Inferior parietal cortex (tissue), 1 donor: ENCODE measurements around the gene TMEM143.
"Not testable (repeated sequence)": the region's sequence is repeated elsewhere in the genome, so short reads cannot be mapped to it uniquely, and the experiment has no call there.

Experiments used
- DNase-seq: peaks from one replicate; pipeline ENCODE4 v3.0.0-alpha.2; 2016; ENCODE audit errors: extremely low spot score

TMEM143 gene

DNA sequence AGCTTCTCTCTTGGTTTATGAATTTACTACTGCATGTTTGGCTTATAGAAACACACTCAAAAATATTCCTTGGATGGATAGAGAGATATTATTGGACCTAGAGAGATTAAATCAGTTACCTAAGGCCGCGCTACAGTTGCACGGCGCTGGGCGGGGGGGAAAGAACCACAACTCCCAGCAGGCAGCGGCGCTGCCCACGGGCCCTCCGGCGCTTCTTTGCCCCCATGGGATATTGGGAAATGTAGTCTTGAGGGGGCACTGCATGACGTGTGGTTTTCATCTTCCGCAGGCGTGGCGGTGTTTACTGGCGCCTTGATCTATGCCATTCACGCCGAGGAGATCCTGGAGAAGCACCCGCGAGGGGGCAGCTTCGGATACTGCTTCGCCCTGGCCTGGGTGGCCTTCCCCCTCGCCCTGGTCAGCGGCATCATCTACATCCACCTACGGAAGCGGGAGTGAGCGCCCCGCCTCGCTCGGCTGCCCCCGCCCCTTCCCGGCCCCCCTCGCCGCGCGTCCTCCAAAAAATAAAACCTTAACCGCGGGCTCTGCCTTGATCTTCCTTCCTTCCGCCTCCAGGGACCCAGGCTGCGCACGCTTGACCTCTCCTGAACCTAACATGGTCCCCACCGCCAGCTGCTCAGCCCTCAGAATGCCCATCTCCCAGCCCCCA is 33.6 kb downstream of the TMEM143 start:
- DNase-seq: peak; percentile 90

DNA sequence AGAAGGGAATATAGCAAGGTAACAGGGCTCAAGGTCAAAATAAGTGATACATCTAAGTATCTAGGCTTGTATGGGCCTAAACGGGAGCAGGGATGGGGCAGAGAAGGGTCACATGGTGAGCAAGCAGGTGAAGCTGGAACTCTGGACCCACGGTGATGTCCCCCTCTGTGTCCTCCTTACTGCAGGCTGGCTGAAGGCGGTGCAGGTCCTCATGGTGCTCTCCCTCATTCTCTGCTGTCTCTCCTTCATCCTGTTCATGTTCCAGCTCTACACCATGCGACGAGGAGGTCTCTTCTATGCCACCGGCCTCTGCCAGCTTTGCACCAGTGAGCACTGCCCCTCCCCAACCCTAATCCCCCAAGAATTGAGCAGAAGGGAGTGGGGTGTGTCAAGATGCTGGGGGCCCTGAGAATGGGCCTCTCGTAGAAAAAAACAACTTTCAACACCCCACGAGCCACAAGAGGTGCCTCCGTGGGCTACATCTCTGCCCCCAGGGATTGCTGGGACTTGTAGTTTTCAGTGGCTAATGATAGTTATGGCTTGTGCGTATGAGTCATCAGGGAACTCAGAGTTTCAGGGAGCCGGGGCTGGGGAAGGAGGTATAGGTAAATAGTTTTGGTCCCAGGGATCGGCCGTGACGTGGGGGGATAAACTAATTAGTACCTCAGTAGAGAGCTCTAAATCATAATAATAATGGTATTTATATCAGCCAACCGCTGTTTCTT is 34.4 kb downstream of the TMEM143 start:
- DNase-seq: peak; percentile 34

DNA sequence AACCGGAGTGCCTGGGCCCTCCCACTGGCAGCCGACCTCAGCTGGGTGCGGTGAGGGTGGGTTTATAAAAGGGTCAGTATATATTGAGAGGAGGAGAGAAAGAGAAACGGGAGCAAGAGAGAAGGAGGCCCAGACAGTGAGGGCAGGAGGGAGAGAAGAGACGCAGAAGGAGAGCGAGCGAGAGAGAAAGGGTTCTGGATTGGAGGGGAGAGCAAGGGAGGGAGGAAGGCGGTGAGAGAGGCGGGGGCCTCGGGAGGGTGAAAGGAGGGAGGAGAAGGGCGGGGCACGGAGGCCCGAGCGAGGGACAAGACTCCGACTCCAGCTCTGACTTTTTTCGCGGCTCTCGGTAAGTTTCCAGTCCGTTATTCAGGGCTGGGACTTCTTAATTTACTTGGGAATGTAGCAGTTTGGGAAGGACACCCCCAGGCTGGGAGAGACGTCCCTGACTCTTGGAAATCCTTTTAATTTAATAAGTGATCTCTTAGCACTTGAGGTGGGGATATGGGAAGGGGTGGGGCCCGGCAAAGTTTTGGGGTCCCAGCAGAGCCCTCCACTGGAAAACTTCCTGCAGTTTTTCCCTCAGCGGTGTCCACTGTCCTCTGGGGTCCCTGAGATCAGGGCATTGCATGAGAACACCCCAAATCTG is 38.4 kb downstream of the TMEM143 start, which contains the start of gene EMP3:
TSS of gene EMP3 (plus strand) at position 288 of the 646 bp plus-strand sequence. CDS start 1,293 bp downstream, outside the sequence.
- DNase-seq: no peak

DNA sequence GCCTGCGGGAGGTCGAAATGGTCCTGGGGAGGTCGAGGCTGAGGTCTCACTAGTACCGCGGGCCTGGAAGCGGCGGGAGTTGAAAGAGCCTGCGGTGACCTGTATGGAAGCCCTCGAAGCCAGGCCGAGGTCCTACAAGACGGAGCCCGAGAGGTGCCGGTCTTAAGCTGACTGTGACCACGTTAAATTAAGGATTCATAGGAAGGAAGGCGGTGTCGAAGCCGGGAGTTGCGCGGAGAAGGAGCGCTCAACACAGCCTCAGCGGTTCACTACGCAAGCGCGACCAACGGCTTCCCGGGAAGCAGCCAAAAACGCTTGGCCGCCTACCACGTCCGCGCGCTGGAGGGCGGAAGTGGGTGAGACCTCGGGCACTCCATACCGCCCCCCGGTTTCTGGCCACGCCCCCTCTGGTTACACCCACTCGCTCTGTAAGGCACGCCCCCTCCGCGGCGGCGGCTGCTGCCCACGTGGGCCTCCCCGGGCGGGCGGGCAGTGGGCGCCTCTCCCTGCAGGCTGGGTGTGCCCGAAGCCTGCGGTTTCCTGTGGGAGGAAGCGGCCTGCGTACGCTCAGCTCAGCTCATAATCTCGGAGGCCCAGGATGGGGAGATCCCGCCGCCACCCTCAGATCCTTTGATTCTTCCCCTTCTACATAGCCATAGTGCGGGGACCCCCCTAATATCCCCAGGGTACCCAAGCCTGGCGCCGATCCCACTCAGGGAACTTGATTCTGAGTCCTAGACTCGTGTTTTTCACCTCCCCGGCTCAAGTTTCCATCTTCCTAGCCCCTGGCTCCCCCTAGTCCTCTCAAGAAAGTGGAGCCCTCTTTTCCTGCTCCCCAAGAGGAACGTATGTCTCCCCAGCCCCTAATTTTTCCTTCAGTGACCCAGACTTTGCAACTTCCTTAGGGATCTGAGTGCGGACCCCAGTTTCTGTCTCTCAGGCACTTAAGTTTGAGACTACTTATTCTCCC is 41.8 kb downstream of the TMEM143 start:
- DNase-seq: peak; percentile 94

DNA sequence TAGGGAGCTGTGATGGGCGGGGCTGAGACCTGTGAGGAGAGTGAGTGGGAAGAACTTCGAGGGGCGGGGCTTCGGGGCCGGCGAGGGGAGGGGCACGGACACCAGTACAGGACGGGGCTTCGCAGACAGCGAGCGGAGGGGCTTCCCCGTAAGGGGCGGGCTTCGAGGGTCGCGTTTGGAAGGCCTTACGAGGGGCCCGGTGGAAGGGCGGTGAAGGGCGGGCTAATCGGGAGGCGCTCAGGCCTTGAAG is 42.4 kb downstream of the TMEM143 start:
- DNase-seq: peak; percentile 69

DNA sequence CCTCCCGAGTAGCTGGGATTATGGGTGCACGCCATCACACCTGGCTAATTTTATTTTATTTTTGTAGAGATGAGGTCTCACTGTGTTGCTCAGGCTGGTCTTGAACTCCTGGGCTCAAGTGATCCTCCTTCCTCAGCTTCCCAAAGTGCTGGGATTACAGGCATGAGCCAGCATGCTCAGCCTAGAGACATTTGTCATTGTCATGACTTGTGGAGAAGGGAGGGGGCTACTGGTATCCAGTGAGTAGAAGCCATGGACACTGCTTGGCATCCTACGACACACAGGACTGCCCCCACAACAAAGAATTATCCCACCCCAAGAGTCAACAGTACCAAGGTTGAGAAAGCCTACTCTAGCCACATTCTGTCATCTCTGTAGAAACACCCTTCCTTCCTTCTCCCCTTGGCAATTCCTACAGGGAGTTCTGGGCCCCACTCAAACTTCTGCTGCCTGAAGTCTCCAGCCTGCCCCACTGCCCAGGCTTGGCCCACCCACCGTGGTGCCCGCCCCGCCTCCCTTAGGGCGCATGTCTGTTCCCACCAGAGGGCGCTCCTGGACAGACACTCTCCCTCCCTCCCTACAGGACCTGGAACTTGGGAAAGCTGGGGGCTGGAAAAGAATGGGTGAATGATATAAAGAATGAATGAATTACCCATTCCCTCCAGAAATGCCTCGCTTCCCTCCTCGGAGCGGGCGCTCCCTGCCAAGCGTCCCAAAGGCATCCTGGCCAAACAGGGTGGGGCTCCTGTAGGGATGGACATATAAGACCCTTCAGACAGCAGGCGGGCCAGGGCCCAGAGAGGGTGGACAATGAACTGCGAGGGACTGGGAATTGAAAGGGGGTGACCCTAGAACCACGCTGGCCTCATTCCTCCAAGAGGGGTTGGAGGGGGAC is 43.8 kb downstream of the TMEM143 start:
- DNase-seq: peak; percentile 71

DNA sequence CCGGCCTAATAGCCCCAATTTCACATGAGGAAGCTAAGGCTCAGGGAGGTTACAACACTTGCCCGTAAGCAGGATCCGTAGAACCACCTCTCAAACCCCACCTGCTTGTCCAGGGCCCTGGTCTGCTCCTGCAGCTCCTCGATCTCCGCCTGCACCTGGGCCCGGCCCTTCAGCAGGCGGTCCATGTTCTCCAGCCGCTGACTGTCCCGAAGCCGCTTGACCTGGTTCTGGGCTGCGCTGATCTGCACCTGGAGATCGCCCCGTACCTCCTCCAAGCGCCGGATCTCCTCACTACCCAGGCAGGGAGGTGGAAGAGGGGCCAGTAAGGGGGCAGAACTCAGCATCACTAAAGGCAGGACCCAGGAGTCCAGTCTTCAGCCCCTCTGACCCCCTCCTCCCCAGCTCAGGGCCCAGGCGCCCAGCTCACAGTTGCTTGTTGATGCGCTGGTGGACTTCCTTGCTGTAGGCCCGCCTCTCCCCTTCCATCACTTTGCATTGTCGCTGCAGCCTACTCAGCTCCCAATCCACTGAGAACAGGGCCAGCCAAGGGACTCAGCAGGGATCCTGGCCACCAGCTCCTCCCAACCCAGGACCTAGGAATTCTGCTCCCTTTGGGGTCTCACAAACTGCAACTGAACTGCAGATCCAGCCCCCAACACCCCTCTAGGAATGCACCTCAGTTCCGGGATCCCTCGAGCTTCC is 45.3 kb downstream of the TMEM143 start:
- no peak for DNase-seq

DNA sequence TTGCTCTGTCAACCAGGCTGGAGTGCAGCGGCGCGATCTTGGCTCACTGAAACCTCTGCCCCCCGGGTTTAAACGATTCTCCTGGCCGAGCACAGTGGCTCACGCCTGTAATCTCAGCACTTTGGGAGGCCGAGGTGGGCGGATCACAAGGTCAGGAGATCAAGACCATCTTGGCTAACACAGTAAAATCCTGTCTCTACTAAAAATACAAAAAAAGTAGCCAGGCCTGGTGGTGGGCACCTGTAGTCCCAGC is 46.1 kb downstream of the TMEM143 start:
- not testable (repeated sequence) for DNase-seq

DNA sequence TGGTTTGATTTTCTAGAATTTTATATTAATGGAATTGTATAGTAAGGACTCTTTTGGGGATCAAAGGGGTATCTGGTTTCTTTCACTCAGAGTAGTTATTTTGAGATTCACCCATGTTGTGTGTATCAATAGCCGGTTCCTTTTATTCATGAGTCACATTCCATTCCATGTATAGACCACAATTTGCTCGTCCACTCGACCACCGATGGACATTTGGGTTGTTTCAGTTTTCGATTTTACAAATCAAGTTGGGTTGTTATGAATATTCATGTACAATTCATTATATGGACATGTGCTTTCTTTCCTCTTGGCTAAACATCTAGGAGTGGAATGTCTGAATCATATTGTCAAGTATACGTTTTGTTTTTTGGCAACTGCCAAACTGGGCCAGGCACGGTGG is 48.0 kb downstream of the TMEM143 start:
- DNase-seq: no peak

DNA sequence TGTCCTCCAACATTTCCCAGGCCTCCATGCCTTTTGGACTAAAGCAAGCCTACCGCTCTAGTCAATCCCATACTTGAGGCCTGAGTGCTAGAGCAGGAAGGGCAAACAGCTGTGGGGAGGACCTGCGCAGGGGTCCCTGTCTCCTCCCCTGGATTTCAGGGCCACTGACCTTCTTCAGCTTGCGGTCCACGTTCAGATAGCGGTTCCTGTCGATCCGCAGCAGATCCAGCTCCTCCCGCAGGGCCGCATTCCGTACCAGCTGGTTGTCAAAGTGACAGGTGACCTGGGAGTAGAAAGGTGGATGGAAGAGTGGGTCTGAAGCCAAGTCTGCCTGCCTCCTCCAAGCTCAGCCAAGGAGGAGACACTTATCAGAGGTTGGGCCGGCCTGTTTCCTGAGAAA is 52.4 kb downstream of the TMEM143 start:
- DNase-seq: no peak

DNA sequence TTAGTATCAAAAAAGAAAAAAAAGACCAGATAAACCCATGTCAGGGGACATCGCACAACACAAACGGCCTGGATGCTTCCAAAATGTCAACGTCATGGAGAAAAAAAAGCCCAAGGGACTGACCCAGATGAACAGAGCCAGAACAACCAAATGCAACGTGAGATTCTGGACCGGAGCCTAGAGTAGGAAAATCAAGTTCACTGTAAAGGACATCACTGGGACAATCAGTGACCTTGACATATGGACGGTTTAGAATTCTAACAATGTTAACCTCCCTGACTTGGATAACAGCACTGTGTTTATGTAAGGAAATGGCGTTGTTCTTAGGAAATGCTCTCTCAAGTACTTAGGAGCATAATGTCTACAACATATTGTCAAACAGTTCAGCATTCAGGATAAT is 53.5 kb downstream of the TMEM143 start:
- no peak for DNase-seq

DNA sequence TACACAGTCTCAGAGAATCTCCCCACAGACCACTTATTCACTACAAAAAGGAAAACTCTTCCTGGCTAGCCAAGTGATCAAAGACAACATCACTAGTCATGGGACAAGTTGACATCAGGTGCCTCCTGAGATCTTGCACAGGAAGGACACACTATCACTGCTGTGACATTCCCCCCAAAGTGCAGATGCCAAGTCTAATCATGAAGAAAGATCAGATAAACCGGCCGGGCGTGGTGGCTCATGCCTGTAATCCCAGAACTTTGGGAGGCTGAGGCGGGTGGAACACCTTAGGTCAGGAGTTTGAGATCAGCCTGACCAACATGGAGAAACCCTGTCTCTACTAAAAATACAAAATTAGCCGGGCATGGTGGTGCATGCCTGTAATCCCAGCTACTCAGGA is 54.0 kb downstream of the TMEM143 start:
- not testable (repeated sequence) for DNase-seq

DNA sequence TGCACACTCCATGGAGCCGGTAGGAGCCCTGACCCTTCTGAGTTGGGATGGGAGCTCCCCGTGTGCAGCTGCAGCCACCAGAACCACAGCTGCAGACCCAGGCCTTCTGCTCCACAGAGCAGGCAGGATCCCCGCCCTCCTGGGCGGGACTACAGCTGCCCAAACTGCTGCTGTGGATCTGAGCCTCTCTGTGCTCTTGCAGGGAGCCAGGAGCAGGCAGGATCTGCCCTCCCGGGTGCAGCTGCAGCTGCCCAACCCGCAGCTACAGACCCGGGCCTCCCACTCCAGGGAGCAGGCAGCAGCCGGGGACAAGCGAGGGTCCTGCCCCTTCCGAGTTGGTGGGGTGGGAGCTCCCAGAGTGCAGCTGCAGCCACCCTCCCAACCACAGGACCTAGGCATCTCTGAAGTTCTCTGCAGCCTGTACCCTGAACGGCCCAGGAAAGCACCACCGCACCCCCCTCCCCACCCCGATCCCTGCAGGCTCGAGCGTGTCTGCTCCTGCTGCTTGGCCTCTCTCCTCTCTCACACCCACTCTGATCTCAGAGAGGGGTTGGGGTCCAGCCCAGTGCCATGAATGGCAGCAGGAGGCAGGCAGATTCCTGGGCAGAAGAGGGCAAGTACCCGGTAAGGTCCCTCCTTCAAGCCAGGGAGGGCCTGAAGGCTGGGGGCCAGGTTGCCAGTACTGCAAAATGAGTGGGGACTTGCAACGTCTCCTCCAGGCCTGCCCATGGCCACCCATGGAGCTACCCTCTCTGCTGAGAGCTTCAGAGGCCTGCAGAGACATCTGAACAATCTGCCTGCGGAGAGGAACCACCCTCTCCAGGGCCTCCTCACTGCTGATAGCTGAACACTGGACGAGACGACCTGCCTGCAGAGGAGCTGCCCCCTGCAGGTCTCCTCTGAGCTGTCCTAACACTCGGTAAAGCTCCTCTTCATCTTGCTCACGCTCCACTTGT is 54.8 kb downstream of the TMEM143 start:
- no peak for DNase-seq

DNA sequence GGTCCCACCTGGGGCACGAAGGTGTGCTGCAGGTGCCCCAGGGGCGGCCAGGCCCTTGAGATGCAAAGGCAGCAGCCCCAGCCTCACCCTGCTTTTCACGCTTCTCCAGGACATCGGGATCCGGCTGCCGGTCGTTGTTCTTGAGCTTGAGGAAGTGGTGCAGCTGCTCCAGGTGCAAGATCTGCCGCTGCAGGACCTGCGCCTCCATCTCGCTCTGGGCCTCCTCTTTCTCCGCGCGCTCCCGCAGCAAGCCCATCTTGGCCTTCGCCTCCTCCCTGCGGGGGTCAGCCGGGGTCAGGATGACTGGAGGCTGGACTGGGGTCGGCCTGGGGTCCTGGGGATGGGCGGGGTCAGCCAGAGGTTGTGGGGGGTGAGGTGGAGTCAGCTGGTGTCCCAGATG is 59.9 kb downstream of the TMEM143 start:
- DNase-seq: no peak

DNA sequence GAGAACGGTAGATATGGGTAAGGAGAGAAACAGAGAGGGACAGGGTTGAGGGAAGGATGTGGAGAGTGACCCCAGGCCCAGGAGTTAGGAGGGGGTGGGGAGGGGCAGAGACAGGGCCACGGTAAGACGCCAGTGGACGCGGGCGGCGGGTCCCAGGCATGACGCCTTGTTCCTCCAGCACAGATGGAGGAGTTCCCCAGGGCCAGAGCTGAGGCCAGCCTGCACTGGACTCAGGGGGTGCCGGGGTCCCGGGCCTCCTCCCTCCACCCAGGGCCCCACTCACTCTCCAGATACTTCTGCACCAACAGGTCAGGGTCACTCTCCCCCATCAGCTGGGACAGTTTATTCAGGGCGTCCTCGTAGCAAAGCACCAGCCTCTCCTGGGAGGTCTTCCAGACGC is 60.4 kb downstream of the TMEM143 start:
- DNase-seq: no peak

DNA sequence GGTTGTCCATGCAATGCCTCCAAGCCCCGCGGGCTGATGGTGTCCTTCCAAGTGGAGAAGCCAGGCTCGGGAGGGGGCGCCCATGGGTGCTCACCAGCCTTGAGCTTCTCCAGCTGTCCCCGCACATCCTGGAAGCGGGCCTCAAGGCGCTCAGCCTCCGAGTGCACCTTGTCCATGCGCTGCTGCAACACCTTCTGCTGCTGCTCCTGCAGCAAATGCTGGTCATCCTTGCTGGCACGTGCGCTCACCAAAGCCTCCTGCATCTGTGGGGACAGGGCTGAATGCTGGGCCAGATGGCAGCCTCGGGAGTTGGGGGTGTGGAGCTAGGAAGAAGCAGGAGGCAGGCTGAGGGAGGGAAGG is 61.2 kb downstream of the TMEM143 start:
- no peak for DNase-seq

DNA sequence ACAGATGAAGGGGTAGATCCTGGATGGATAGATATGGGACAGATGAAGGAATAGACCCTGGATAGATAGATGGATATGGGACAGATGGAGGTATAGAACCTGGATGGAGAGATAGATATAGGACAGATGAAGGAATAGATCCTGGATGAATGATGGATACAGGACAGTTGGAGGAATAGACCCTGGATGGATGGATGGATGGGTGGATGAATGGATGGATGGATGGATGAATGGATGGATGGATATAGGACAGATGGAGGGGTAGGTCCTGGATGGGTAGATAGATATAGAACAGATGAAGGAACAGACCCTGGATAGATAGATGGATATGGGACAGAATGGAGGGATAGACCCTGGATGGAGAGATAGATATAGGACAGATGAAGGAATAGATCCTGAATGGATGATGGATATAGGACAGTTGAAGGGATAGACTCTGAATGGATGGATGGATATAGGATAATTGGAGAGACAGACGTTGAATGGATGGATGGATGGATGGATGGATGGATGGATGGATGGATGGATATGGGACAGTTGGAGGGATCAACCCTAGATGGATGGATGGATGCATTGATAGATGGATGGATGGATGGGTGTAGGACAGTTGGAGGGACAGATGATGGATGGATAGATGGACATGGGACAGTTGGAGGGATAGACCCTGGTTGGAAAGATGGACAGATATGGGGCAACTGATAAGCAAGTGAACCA is 61.7 kb downstream of the TMEM143 start:
- no peak for DNase-seq

DNA sequence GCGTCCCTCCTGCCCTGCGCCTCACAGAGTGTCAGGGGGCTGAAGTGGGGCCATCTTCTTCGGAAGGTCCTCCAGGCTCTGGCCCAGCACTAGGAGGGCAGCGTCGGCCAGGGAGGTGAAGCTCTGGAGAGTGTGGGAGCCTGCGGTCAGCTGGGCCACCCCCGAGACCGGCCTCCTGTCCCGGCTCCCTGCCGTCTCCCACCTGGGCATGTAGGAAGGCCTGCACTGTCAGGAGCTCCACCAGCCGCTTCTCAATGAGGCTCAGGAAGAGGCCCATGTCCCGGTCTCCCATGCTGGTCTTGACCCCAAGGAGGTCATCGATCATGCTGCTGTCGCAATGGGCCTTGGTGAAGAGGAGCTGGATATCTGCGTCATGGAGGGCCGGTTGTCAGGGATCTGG is 65.8 kb downstream of the TMEM143 start:
- no peak for DNase-seq
